ES-I3 (cell line): ENCODE measurements around the gene ACSBG1.
"Not testable (repeated sequence)": the region's sequence is repeated elsewhere in the genome, so short reads cannot be mapped to it uniquely, and the experiment has no call there.

Source experiments
- H3K36me3 ChIP-seq: 2 replicates; pipeline ENCODE4 v1.6.1; 2013; ENCODE audit warnings: mild to moderate bottlenecking, low read length, control low read depth, moderate library complexity; ENCODE audit not compliant: insufficient read depth
- H3K4me1 ChIP-seq: 2 replicates; pipeline ENCODE4 v1.6.1; 2013; ENCODE audit warnings: mild to moderate bottlenecking, control low read depth, low read length; ENCODE audit not compliant: insufficient read depth
- H3K9ac ChIP-seq: 2 replicates; pipeline ENCODE4 v1.6.1; 2013; ENCODE audit warnings: low read depth, mild to moderate bottlenecking, low read length, moderate library complexity
- H3K9me3 ChIP-seq: 2 replicates; pipeline ENCODE4 v1.6.1; 2013; ENCODE audit warnings: mild to moderate bottlenecking, low read length, moderate library complexity; ENCODE audit not compliant: control insufficient read depth, insufficient read depth

Gene ACSBG1

GRCh38 chr15:78263907-78264303, 29.5 kb upstream of the ACSBG1 start:
- Histone ChIP-seq H3K9ac (peak overlapping the region; percentile 57; the same call in 1 of the 2 replicates), H3K9me3 (no peaks in the 10 kb centered on the region), H3K36me3 (no peaks in the 10 kb centered on the region), H3K4me1 (no peaks in the 10 kb centered on the region; the same call in 1 of the 2 replicates)

DNA sequence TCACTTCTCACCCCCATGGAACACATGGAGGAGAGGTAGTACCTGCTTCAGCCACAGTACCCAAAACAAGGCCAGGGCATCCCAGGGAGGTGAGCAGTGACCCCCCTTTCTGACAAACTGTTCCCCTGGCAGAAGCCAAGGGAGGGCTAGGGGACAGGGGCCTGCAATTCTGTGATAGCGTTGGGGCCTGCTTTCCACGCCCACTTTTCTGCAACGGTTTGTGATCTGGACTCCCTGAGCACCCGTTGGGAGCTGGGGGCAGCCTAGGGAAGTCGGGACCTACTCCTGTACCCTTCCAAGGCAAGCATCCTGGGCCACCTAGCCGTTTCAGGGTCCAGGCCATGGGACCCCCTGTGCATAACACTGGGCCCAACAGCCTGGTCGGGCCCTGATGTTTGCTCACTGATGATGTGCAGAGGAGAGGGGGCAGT, 29.0 kb upstream of the ACSBG1 start:
- H3K4me1 ChIP-seq = no peaks in the 10 kb centered on the region; the same call in 1 of the 2 replicates
- H3K9ac ChIP-seq = no peak overlapping the region
- no peaks in the 10 kb centered on the region for H3K9me3 ChIP-seq
- no peaks in the 10 kb centered on the region for H3K36me3 ChIP-seq

GRCh38 chr15:78261062-78261461, 26.7 kb upstream of the ACSBG1 start:
- Histone ChIP-seq H3K9ac (no peak overlapping the region), H3K4me1 (no peaks in the 10 kb centered on the region; the same call in 1 of the 2 replicates), H3K9me3 (no peaks in the 10 kb centered on the region), H3K36me3 (no peaks in the 10 kb centered on the region)

DNA sequence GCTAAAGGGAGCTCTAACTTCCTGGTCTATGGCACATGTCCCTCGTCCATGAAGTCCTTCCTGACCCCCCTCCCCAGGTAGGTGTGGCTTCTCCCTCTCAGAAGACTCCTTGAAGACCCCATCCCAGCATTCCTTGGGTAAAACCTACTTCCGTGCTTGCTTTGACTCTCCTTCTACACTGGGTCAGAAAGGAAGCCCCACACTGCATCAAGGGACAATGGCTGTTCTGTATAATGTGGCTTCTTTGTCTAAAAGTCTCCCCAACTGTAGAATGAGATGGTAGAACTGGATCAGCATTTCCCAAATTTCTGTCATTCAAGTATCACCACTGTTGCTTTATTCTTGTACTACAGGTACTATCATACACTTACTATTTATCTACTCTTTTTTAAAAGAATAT, 26.1 kb upstream of the ACSBG1 start:
- no peak overlapping the region for H3K9ac ChIP-seq

GRCh38 chr15:78259232-78259631, 24.9 kb upstream of the ACSBG1 start:
- Histone ChIP-seq H3K9me3 (no peaks in the 10 kb centered on the region), H3K9ac (no peak overlapping the region), H3K4me1 (no peaks in the 10 kb centered on the region), H3K36me3 (no peaks in the 10 kb centered on the region)

More for the DNA sequence above, 26.1 kb upstream of the ACSBG1 start:
- Histone ChIP-seq H3K36me3 (no peaks in the 10 kb centered on the region), H3K9me3 (no peaks in the 10 kb centered on the region), H3K4me1 (no peaks in the 10 kb centered on the region; the same call in 1 of the 2 replicates)

DNA sequence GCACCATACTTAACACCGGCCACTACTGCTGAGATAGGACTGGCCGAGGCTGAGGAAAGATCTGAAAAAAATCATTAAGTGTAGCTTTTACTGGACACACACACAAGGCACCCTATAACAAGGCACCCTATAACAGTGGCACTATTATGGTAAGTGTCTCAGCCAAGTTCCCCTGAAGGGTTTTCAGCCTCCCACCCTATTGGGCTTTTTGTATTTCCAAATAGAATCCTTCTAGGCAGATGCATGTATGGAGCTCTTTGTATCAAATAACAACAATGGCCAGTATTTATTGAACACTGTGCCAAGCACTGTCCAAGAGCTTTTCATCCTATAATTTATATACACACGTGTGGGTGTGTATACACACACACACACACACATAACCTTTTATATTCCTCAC, 23.3 kb upstream of the ACSBG1 start:
- Histone ChIP-seq H3K9me3 (no peaks in the 10 kb centered on the region), H3K36me3 (no peaks in the 10 kb centered on the region), H3K9ac (no peak overlapping the region), H3K4me1 (no peaks in the 10 kb centered on the region)

DNA sequence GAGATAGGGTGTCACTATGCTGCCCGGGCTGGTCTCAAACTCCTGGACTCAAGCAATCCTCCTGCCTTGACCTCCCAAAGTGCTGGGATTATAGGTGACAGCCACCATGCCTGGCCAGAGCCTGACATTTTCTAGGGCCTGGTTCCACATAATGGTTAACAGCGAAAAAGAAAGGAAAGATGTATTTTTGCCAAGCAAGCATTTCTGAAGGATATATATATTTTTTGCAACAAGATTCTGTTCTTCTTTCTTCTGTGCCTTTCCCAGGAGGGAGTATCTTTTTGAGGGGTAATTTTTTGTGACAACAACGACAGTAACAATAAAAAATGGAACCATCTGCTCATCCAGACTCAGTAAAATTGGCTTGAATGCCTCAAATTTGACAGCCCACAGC, 21.7 kb upstream of the ACSBG1 start:
- Histone ChIP-seq H3K36me3 (no peaks in the 10 kb centered on the region), H3K9me3 (no peaks in the 10 kb centered on the region), H3K9ac (no peak overlapping the region), H3K4me1 (no peaks in the 10 kb centered on the region)

DNA sequence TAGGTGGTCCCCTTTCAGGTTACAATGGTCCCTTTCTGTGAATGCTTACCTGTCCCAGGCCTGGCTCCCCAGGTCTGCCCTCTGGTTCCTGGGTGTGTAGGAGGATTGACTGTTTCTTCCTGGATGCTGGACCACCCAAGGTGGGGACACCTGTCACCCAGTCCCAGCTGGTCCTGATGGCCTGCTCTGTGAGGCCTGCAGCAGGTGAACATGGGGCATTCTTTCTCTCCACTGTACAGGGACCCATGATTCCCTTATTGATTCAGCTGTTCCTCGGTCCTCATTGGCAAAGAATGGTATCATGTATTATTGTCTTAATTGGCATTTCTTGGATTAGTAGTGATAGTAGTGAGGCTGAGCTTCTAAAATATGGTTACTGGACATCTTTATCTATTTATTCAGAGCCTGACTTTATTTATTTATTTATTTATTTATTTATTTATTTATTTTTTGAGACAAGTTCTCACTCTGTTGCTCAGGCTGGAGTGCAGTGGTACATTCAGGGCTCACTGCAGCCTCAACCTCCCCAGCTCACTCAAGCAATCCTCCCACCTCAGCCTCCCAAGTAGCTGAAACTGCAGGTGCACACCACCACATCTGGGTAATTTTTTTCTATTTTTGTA, 21.2 kb upstream of the ACSBG1 start:
- H3K9me3 ChIP-seq = no peaks in the 10 kb centered on the region
- H3K4me1 ChIP-seq = no peaks in the 10 kb centered on the region
- no peaks in the 10 kb centered on the region for H3K36me3 ChIP-seq
- H3K9ac ChIP-seq = no peak overlapping the region

- Histone ChIP-seq H3K9me3 (no peaks in the 10 kb centered on the region), H3K9ac (no peak overlapping the region), H3K4me1 (no peaks in the 10 kb centered on the region), H3K36me3 (no peaks in the 10 kb centered on the region)
Observed at GRCh38 chr15:78251136-78251535, 16.8 kb upstream of the ACSBG1 start.

- H3K4me1 ChIP-seq = peaks cover under 1% of the 10 kb centered on the region; the same call in 1 of the 2 replicates
- H3K36me3 ChIP-seq = no peaks in the 10 kb centered on the region
- H3K9me3 ChIP-seq = no peaks in the 10 kb centered on the region
- H3K9ac ChIP-seq = no peak overlapping the region
Observed at GRCh38 chr15:78249131-78249530, 14.8 kb upstream of the ACSBG1 start.

DNA sequence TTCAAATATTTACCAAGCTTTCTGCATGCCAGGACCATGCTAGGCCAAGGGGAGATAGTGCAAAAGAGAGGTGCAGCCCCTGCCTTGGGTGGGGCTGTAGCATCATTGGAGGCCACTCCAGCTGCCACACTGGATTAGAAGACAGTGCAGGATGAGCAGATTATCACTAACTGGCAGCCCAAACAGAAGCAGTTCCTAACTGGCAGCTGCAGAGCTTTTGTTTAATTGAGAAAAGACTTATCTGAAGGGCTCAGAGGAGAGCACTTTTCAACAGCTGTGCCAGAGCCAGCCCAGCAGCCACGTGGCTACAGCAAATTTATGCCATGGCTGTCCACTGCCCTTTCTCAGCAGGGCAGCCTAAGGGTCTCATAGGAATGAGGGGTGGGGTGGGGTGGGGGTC, 13.5 kb upstream of the ACSBG1 start:
- Histone ChIP-seq H3K9me3 (no peaks in the 10 kb centered on the region), H3K36me3 (no peaks in the 10 kb centered on the region), H3K4me1 (peaks cover 12% of the 10 kb centered on the region), H3K9ac (no peak overlapping the region)

- peaks cover 13% of the 10 kb centered on the region for H3K4me1 ChIP-seq
- not testable (repeated sequence) for H3K9me3 ChIP-seq, H3K9ac ChIP-seq, H3K36me3 ChIP-seq
Observed at GRCh38 chr15:78245976-78246620, 11.7 kb upstream of the ACSBG1 start.

DNA sequence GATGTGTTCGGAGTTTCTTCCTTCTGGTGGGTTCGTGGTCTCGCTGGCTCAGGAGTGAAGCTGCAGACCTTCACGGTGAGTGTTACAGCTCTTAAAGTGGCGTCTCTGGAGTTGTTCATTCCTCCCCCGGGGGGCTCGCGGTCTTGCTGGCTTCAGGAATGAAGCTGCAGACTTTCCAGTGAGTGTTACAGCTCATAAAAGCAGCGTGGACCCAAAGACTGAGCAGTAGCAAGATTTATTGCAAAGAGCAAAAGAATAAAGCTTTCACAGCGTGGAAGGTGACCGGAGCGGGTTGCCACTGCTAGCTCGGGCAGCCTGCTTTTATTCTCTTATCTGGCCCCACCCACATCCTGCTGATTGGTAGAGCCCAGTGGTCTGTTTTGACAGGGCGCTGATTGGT, 11.0 kb upstream of the ACSBG1 start:
- not testable (repeated sequence) for H3K9me3 ChIP-seq, H3K36me3 ChIP-seq, H3K9ac ChIP-seq
- H3K4me1 ChIP-seq = peaks cover 13% of the 10 kb centered on the region

GRCh38 chr15:78244893-78245292, 10.5 kb upstream of the ACSBG1 start:
- Histone ChIP-seq H3K9ac (no peak overlapping the region), H3K9me3 (no peaks in the 10 kb centered on the region), H3K4me1 (peaks cover 13% of the 10 kb centered on the region), H3K36me3 (no peaks in the 10 kb centered on the region)

DNA sequence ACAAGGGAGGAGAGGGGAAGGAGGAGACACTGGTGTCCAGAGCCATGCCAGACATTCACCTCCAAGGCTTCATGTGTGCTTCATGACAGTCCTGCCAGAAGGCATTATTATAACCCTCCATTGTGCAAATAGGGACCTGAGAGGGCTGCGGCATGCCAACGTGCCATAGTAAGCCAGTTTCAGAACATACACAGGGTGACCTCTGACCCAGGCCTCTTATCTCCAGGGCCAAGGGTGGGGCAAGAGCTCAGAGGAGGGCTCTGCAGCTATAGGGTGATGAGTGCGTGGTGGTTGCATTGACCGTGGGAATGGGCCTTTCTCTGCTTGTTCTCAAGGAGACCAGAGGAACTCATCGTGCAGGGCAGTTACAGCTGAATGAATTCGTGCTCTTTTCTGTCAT, 9.7 kb upstream of the ACSBG1 start:
- Histone ChIP-seq H3K36me3 (no peaks in the 10 kb centered on the region), H3K9ac (no peak overlapping the region), H3K4me1 (peaks cover 16% of the 10 kb centered on the region)

More for the DNA sequence above, 9.7 kb upstream of the ACSBG1 start:
- no peaks in the 10 kb centered on the region for H3K9me3 ChIP-seq
